Spleen (tissue), 11 donors: ENCODE data around the gene STARD7. TPM values are rescaled to one million over a fixed set of nuclear protein-coding genes. Genes with fewer than 3 reads are reported as not detected.

Source experiments
- DNase-seq: peaks from one replicate; pipeline ENCODE4 v3.0.0-alpha.2; 2020
- H3K27ac ChIP-seq, 8 donors: fragments of 200-600 bp; sonication (generic) in 7 of 8; 1 replicate in 4 of 8; 2 replicates in 4 of 8; pipeline versions ENCODE4 v1.5.0 to v1.8.0; 2016 to 2021; ENCODE audit warnings: inconsistent platforms in 4 of 8, mild to moderate bottlenecking in 4 of 8, moderate library complexity in 1 of 8
- H3K27me3 ChIP-seq, 7 donors: fragments of 200-600 bp; sonication (generic) in 6 of 7; replicated peaks in 1 of 7; 1 replicate in 4 of 7; 2 replicates in 3 of 7; pipeline versions ENCODE4 v1.5.0 to v1.8.0; 2016 to 2021; ENCODE audit warnings: inconsistent platforms in 3 of 7, mild to moderate bottlenecking in 1 of 7
- H3K36me3 ChIP-seq, 6 donors: fragments of 200-600 bp; sonication (generic) in 5 of 6; 1 replicate in 4 of 6; 2 replicates in 2 of 6; pipeline versions ENCODE4 v1.5.0 to v1.8.0; 2016 to 2021; ENCODE audit warnings: inconsistent platforms in 2 of 6
- H3K4me1 ChIP-seq, 6 donors: fragments of 200-600 bp; sonication (generic) in 5 of 6; 1 replicate in 3 of 6; 2 replicates in 3 of 6; pipeline versions ENCODE4 v1.5.0 to v1.8.0; 2016 to 2021; ENCODE audit warnings: inconsistent platforms in 3 of 6
- H3K4me3 ChIP-seq, 8 donors: fragments of 200-600 bp; sonication (generic) in 7 of 8; 1 replicate in 4 of 8; 2 replicates in 4 of 8; pipeline versions ENCODE4 v1.5.0 to v1.8.0; 2016 to 2021; ENCODE audit warnings: inconsistent platforms in 4 of 8, mild to moderate bottlenecking in 4 of 8, moderate library complexity in 2 of 8
- H3K9me3 ChIP-seq, 8 donors: fragments of 200-600 bp; sonication (generic) in 7 of 8; 1 replicate in 4 of 8; 2 replicates in 4 of 8; pipeline versions ENCODE4 v1.5.0 to v1.8.0; 2016 to 2021; ENCODE audit warnings: inconsistent platforms in 4 of 8
- CTCF ChIP-seq, 11 experiments: fragments of 200-600 bp in 7 of 11; fragments of 450-650 bp in 4 of 11; sonication (generic) in 4 of 11; IDR thresholded peaks in 8 of 11; conservative IDR thresholded peaks in 3 of 11; 1 replicate in 7 of 11; 2 replicates in 4 of 11; pipeline versions ENCODE4 v1.4.0 to v1.8.0; 2016 to 2021; ENCODE audit warnings: antibody characterized with exemption in 11 of 11, inconsistent platforms in 4 of 11, mild to moderate bottlenecking in 1 of 11
- POLR2A ChIP-seq, 3 donors: fragments of 450-650 bp; IDR thresholded peaks; one replicate each; pipeline ENCODE4 v1.5.1; 2017; ENCODE audit warnings: antibody characterized with exemption in 3 of 3, mild to moderate bottlenecking in 1 of 3
- POLR2AphosphoS5 ChIP-seq, 3 donors: sonication (generic); formaldehyde crosslinking; IDR thresholded peaks; one replicate each; pipeline ENCODE4 v1.5.1; 2017; ENCODE audit warnings: antibody characterized with exemption in 3 of 3
- WGBS, 5 donors: extraction: QIAGEN DNeasy Blood & Tissue Kit in 3 of 5; methylation state at CpG; one replicate each; pipeline versions ENCODE4 v1.1.5 to v1.1.7; 2013 to 2018; 5-methylcytosine and 5-hydroxymethylcytosine counted together
- intact Hi-C: fragments of 100-400 bp; cut with DNase I; formaldehyde crosslinking; loops from one replicate; pipeline ENCODE4 v1.15.0; 2023; ENCODE audit warnings: low total_unique reads
- polyA plus RNA-seq, 3 donors: library from polyadenylated mRNA; stranded (reverse); fragments of 200-250 nt; gene quantifications; one replicate each; pipeline ENCODE4 v1.2.1, GENCODE V29; 2013
- total RNA-seq, 7 donors: library from RNA; depleted of rRNA in 3 of 7; stranded (reverse); fragments of >200 nt in 3 of 7; fragmentation: NEBNext Ultra II Directional in 4 of 7; extraction: Animal tissue kit (Norgen Biotek cat#: 25700) in 4 of 7; gene quantifications; one replicate each; pipeline versions ENCODE4 v1.1.0 to v1.2.1, GENCODE V29; 2016 to 2021
- donor health status: healthy with polysubstance abuse.
- donor health status: DM: no; HTN: no; CAD: no; lungs with moderate emphysema.
- donor health status: DM: no; HTN: no; CAD: no.
- donor health status: Bipolar disorder and iron deficiency.
- donor health status: healthy.
- donor health status: DM: no; HTN: no; CAD: no.
- donor health status: DM: yes; HTN: yes; CAD: no.

Gene STARD7
- total and polyA plus RNA-seq, 10 donors: 45.1 to 174 (median 108) TPM

GRCh38 chr2:96184989-96185388 lies 23.6 kb downstream of the STARD7 start:
- H3K9me3 ChIP-seq: no peaks in the 10 kb centered on the region
- peaks cover 0 to 23% (median 7%) of the 10 kb centered on the region in 6 donors for H3K4me1 ChIP-seq
- H3K4me3 ChIP-seq: no peak overlapping the region
- H3K27me3 ChIP-seq: no peaks in the 10 kb centered on the region
- peak overlapping the region in 2 of 8 donors; percentile 3 to 36 for H3K27ac ChIP-seq
- 90 to 93% (median 90%) methylated on average over 8 of the region's 8 CpGs for WGBS, 5 donors
- intact Hi-C loops: no loop called here
- H3K36me3 ChIP-seq: peaks cover 3 to 69% (median 54%) of the 10 kb centered on the region in 6 donors
- TF ChIP-seq POLR2AphosphoS5 (IDR thresholded peaks at IDR 0.05): peak in 1 of 3 donors; percentile 13
- TF ChIP-seq POLR2A (IDR thresholded peaks at IDR 0.05): no peak
- DNase-seq: no peak

GRCh38 chr2:96184188-96184587 lies 24.4 kb downstream of the STARD7 start:
- TF ChIP-seq CTCF (IDR thresholded peaks at IDR 0.05 in 8 of 11, conservative IDR thresholded peaks at IDR 0.05 in 3 of 11) (no peak), POLR2AphosphoS5 (IDR thresholded peaks at IDR 0.05) (peak in 2 of 3 donors; percentile 30 to 46), POLR2A (IDR thresholded peaks at IDR 0.05) (no peak)
- DNase-seq: no peak
- H3K27me3 ChIP-seq: no peaks in the 10 kb centered on the region
- H3K9me3 ChIP-seq: no peaks in the 10 kb centered on the region
- intact Hi-C loops: no loop called here
- peaks cover 3 to 61% (median 49%) of the 10 kb centered on the region in 6 donors for H3K36me3 ChIP-seq
- peak overlapping the region in 1 of 8 donors; percentile 36 for H3K27ac ChIP-seq
- H3K4me1 ChIP-seq: peaks cover 0 to 27% (median 7%) of the 10 kb centered on the region in 6 donors
- 86 to 93% (median 91%) methylated on average over 8 of the region's 8 CpGs for WGBS, 5 donors
- no peak overlapping the region for H3K4me3 ChIP-seq

- Histone ChIP-seq H3K4me1 (peaks cover 0 to 18% (median 7%) of the 10 kb centered on the region in 6 donors), H3K36me3 (peaks cover 0 to 34% (median 30%) of the 10 kb centered on the region in 6 donors), H3K27me3 (no peaks in the 10 kb centered on the region), H3K4me3 (no peak overlapping the region), H3K9me3 (no peaks in the 10 kb centered on the region), H3K27ac (no peak overlapping the region)
- 62 to 75% (median 70%) methylated on average over 5 of the region's 5 CpGs for WGBS, 5 donors
- intact Hi-C loops: no loop called here
- no peak for DNase-seq
- TF ChIP-seq POLR2AphosphoS5 (IDR thresholded peaks at IDR 0.05): no peak
- no peak for TF ChIP-seq CTCF (IDR thresholded peaks at IDR 0.05 in 8 of 11, conservative IDR thresholded peaks at IDR 0.05 in 3 of 11)
- TF ChIP-seq POLR2A (IDR thresholded peaks at IDR 0.05): no peak
Measured at GRCh38 chr2:96181529-96181928, 27.1 kb downstream of the STARD7 start.

GRCh38 chr2:96180521-96180920 lies 28.1 kb downstream of the STARD7 start:
- Histone ChIP-seq H3K27me3 (no peaks in the 10 kb centered on the region), H3K9me3 (no peaks in the 10 kb centered on the region), H3K4me1 (peaks cover 0 to 13% (median 7%) of the 10 kb centered on the region in 6 donors), H3K36me3 (peaks cover 0 to 24% (median 20%) of the 10 kb centered on the region in 6 donors), H3K27ac (no peak overlapping the region), H3K4me3 (no peak overlapping the region)
- no peak for TF ChIP-seq CTCF (IDR thresholded peaks at IDR 0.05 in 8 of 11, conservative IDR thresholded peaks at IDR 0.05 in 3 of 11)
- TF ChIP-seq POLR2A (IDR thresholded peaks at IDR 0.05): no peak
- no peak for TF ChIP-seq POLR2AphosphoS5 (IDR thresholded peaks at IDR 0.05)
- no peak for DNase-seq
- intact Hi-C loops: no loop called here
